ENCODE data around the gene NAXE.

NAXE gene

GRCh38 chr1:156550346-156550745 lies 41.2 kb upstream of the NAXE start:
- Histone ChIP-seq H3K4me1 (ENCODE audit: control insufficient read depth in 2 of 2, insufficient read depth in 1 of 2, low read depth in 1 of 2, low read length in 2 of 2) (no peaks in the 10 kb centered on the region), H2AK5ac (ENCODE audit: low read depth, low read length) (no peak overlapping the region), H3K4me3 (ENCODE audit: low read length in 2 of 2) (no peak overlapping the region), H3K23ac (ENCODE audit: low read depth, low read length, poor library complexity) (no peak overlapping the region), H2BK5ac (ENCODE audit: low read length) (no peak overlapping the region), H3K14ac (ENCODE audit: low read length) (no peak overlapping the region), H3K9me3 (replicated peaks in 1 of 2; ENCODE audit: control insufficient read depth in 2 of 2, insufficient read depth in 1 of 2, low read depth in 1 of 2, low read length in 2 of 2) (no peaks in the 10 kb centered on the region), H3K27ac (replicated peaks; ENCODE audit: low read length) (no peak overlapping the region), H2BK120ac (ENCODE audit: low read depth, low read length) (no peak overlapping the region), H3K4me2 (ENCODE audit: insufficient read depth, low read length, poor library complexity, severe bottlenecking) (no peak overlapping the region), H3K27me3 (ENCODE audit: control insufficient read depth in 3 of 3, insufficient read depth in 3 of 3, low read depth in 1 of 3, low read length in 3 of 3) (no peaks in the 10 kb centered on the region), H2BK15ac (ENCODE audit: low read length) (no peak overlapping the region), H3K4ac (ENCODE audit: low read length) (no peak overlapping the region), H3K79me1 (ENCODE audit: low read depth, low read length) (no peaks in the 10 kb centered on the region), H2BK12ac (ENCODE audit: low read length) (no peak overlapping the region), H4K8ac (ENCODE audit: low read depth, low read length) (no peak overlapping the region), H3K9ac (ENCODE audit: low read depth, low read length, poor library complexity) (no peak overlapping the region), H3K36me3 (replicated peaks in 1 of 2; ENCODE audit: control insufficient read depth in 2 of 2, insufficient read depth in 2 of 2, low read length in 2 of 2) (peaks cover 52 to 96% of the 10 kb centered on the region in 2 donors), H4K91ac (ENCODE audit: low read depth, low read length, poor library complexity) (no peak overlapping the region), H2AFZ (ENCODE audit: low read length) (no peak overlapping the region), H3K18ac (ENCODE audit: low read length) (no peak overlapping the region)
- WGBS, 2 donors (ENCODE audit: extremely low coverage in 2 of 2, insufficient read length in 2 of 2, insufficient replicate concordance in 1 of 2), result no CpG with 5 or more reads among the region's 5 CpGs
- no peak for DNase-seq (ENCODE audit: low spot score)

- WGBS, 2 donors (ENCODE audit: extremely low coverage in 2 of 2, insufficient read length in 2 of 2, insufficient replicate concordance in 1 of 2), result no CpG with 5 or more reads among the region's 3 CpGs
- H3K27me3 ChIP-seq (ENCODE audit: control insufficient read depth in 3 of 3, insufficient read depth in 3 of 3, low read depth in 1 of 3, low read length in 3 of 3), result no peaks in the 10 kb centered on the region
- no peak overlapping the region for H2AK5ac ChIP-seq (ENCODE audit: low read depth, low read length)
- no peaks in the 10 kb centered on the region for H3K79me1 ChIP-seq (ENCODE audit: low read depth, low read length)
- H3K4me2 ChIP-seq (ENCODE audit: insufficient read depth, low read length, poor library complexity, severe bottlenecking), result no peak overlapping the region
- H3K14ac ChIP-seq (ENCODE audit: low read length), result no peak overlapping the region
- no peak overlapping the region for H3K18ac ChIP-seq (ENCODE audit: low read length)
- H2BK12ac ChIP-seq (ENCODE audit: low read length), result no peak overlapping the region
- no peaks in the 10 kb centered on the region for H3K4me1 ChIP-seq (ENCODE audit: control insufficient read depth in 2 of 2, insufficient read depth in 1 of 2, low read depth in 1 of 2, low read length in 2 of 2)
- no peak for DNase-seq (ENCODE audit: low spot score)
- H3K4me3 ChIP-seq (ENCODE audit: low read length in 2 of 2), result no peak overlapping the region
- peak overlapping the region; percentile 36 for H3K23ac ChIP-seq (ENCODE audit: low read depth, low read length, poor library complexity)
- no peak overlapping the region for H4K91ac ChIP-seq (ENCODE audit: low read depth, low read length, poor library complexity)
- H3K9ac ChIP-seq (ENCODE audit: low read depth, low read length, poor library complexity), result no peak overlapping the region
- H2BK5ac ChIP-seq (ENCODE audit: low read length), result no peak overlapping the region
- H3K27ac ChIP-seq (replicated peaks; ENCODE audit: low read length), result no peak overlapping the region
- H4K8ac ChIP-seq (ENCODE audit: low read depth, low read length), result no peak overlapping the region
- no peak overlapping the region for H2AFZ ChIP-seq (ENCODE audit: low read length)
- no peak overlapping the region for H2BK15ac ChIP-seq (ENCODE audit: low read length)
- peaks cover 54 to 96% of the 10 kb centered on the region in 2 donors for H3K36me3 ChIP-seq (replicated peaks in 1 of 2; ENCODE audit: control insufficient read depth in 2 of 2, insufficient read depth in 2 of 2, low read length in 2 of 2)
- no peaks in the 10 kb centered on the region for H3K9me3 ChIP-seq (replicated peaks in 1 of 2; ENCODE audit: control insufficient read depth in 2 of 2, insufficient read depth in 1 of 2, low read depth in 1 of 2, low read length in 2 of 2)
- no peak overlapping the region for H3K4ac ChIP-seq (ENCODE audit: low read length)
- H2BK120ac ChIP-seq (ENCODE audit: low read depth, low read length), result no peak overlapping the region
Measured at GRCh38 chr1:156551066-156551643, 40.4 kb upstream of the NAXE start.

- Histone ChIP-seq H4K8ac (ENCODE audit: low read depth, low read length) (no peak overlapping the region), H3K4me3 (ENCODE audit: low read length in 2 of 2) (no peak overlapping the region), H2BK120ac (ENCODE audit: low read depth, low read length) (no peak overlapping the region), H3K4me1 (ENCODE audit: control insufficient read depth in 2 of 2, insufficient read depth in 1 of 2, low read depth in 1 of 2, low read length in 2 of 2) (no peaks in the 10 kb centered on the region), H2AFZ (ENCODE audit: low read length) (no peak overlapping the region), H2BK12ac (ENCODE audit: low read length) (no peak overlapping the region), H4K91ac (ENCODE audit: low read depth, low read length, poor library complexity) (no peak overlapping the region), H3K9me3 (replicated peaks in 1 of 2; ENCODE audit: control insufficient read depth in 2 of 2, insufficient read depth in 1 of 2, low read depth in 1 of 2, low read length in 2 of 2) (peaks cover 0 to 2% of the 10 kb centered on the region in 2 donors), H3K18ac (ENCODE audit: low read length) (no peak overlapping the region), H2BK15ac (ENCODE audit: low read length) (no peak overlapping the region), H2AK5ac (ENCODE audit: low read depth, low read length) (no peak overlapping the region), H3K9ac (ENCODE audit: low read depth, low read length, poor library complexity) (no peak overlapping the region), H3K79me1 (ENCODE audit: low read depth, low read length) (peaks cover 2% of the 10 kb centered on the region), H3K14ac (ENCODE audit: low read length) (no peak overlapping the region), H3K4me2 (ENCODE audit: insufficient read depth, low read length, poor library complexity, severe bottlenecking) (no peak overlapping the region), H3K23ac (ENCODE audit: low read depth, low read length, poor library complexity) (peak overlapping the region; percentile 36), H3K4ac (ENCODE audit: low read length) (no peak overlapping the region), H3K27ac (replicated peaks; ENCODE audit: low read length) (no peak overlapping the region), H2BK5ac (ENCODE audit: low read length) (no peak overlapping the region), H3K27me3 (ENCODE audit: control insufficient read depth in 3 of 3, insufficient read depth in 3 of 3, low read depth in 1 of 3, low read length in 3 of 3) (no peaks in the 10 kb centered on the region), H3K36me3 (replicated peaks in 1 of 2; ENCODE audit: control insufficient read depth in 2 of 2, insufficient read depth in 2 of 2, low read length in 2 of 2) (peaks cover 54 to 96% of the 10 kb centered on the region in 2 donors)
- WGBS, 2 donors (ENCODE audit: extremely low coverage in 2 of 2, insufficient read length in 2 of 2, insufficient replicate concordance in 1 of 2), result no CpG with 5 or more reads among the region's 6 CpGs
- no peak for DNase-seq (ENCODE audit: low spot score)
Measured at GRCh38 chr1:156551869-156552268, 39.7 kb upstream of the NAXE start.

GRCh38 chr1:156552518-156552917 lies 39.1 kb upstream of the NAXE start:
- peaks cover 51 to 89% of the 10 kb centered on the region in 2 donors for H3K36me3 ChIP-seq (replicated peaks in 1 of 2; ENCODE audit: control insufficient read depth in 2 of 2, insufficient read depth in 2 of 2, low read length in 2 of 2)
- H4K8ac ChIP-seq (ENCODE audit: low read depth, low read length), result no peak overlapping the region
- H3K9ac ChIP-seq (ENCODE audit: low read depth, low read length, poor library complexity), result no peak overlapping the region
- no peaks in the 10 kb centered on the region for H3K4me1 ChIP-seq (ENCODE audit: control insufficient read depth in 2 of 2, insufficient read depth in 1 of 2, low read depth in 1 of 2, low read length in 2 of 2)
- H3K4me2 ChIP-seq (ENCODE audit: insufficient read depth, low read length, poor library complexity, severe bottlenecking), result no peak overlapping the region
- no peak overlapping the region for H3K4ac ChIP-seq (ENCODE audit: low read length)
- no peaks in the 10 kb centered on the region for H3K27me3 ChIP-seq (ENCODE audit: control insufficient read depth in 3 of 3, insufficient read depth in 3 of 3, low read depth in 1 of 3, low read length in 3 of 3)
- H3K14ac ChIP-seq (ENCODE audit: low read length), result no peak overlapping the region
- H3K4me3 ChIP-seq (ENCODE audit: low read length in 2 of 2), result no peak overlapping the region
- peaks cover 0 to 2% of the 10 kb centered on the region in 2 donors for H3K9me3 ChIP-seq (replicated peaks in 1 of 2; ENCODE audit: control insufficient read depth in 2 of 2, insufficient read depth in 1 of 2, low read depth in 1 of 2, low read length in 2 of 2)
- H2BK5ac ChIP-seq (ENCODE audit: low read length), result no peak overlapping the region
- no peak overlapping the region for H2AK5ac ChIP-seq (ENCODE audit: low read depth, low read length)
- H3K79me1 ChIP-seq (ENCODE audit: low read depth, low read length), result peaks cover 2% of the 10 kb centered on the region
- no peak overlapping the region for H3K23ac ChIP-seq (ENCODE audit: low read depth, low read length, poor library complexity)
- H2BK15ac ChIP-seq (ENCODE audit: low read length), result no peak overlapping the region
- no peak overlapping the region for H2BK120ac ChIP-seq (ENCODE audit: low read depth, low read length)
- H4K91ac ChIP-seq (ENCODE audit: low read depth, low read length, poor library complexity), result no peak overlapping the region
- no peak overlapping the region for H3K27ac ChIP-seq (replicated peaks; ENCODE audit: low read length)
- DNase-seq (ENCODE audit: low spot score), result no peak
- no peak overlapping the region for H2BK12ac ChIP-seq (ENCODE audit: low read length)
- H3K18ac ChIP-seq (ENCODE audit: low read length), result no peak overlapping the region
- no peak overlapping the region for H2AFZ ChIP-seq (ENCODE audit: low read length)
- WGBS, 2 donors (ENCODE audit: extremely low coverage in 2 of 2, insufficient read length in 2 of 2, insufficient replicate concordance in 1 of 2), result no CpG with 5 or more reads among the region's 5 CpGs

All from neuronal stem cell (in vitro differentiated cells).